ENCODE data around the gene UBE3C. TPM values are rescaled to one million over a fixed set of nuclear protein-coding genes. Genes with fewer than 3 reads are reported as not detected.

The UBE3C gene
- total RNA-seq, 2 experiments from 2014 or later = 55.0 to 55.7 TPM

DNA sequence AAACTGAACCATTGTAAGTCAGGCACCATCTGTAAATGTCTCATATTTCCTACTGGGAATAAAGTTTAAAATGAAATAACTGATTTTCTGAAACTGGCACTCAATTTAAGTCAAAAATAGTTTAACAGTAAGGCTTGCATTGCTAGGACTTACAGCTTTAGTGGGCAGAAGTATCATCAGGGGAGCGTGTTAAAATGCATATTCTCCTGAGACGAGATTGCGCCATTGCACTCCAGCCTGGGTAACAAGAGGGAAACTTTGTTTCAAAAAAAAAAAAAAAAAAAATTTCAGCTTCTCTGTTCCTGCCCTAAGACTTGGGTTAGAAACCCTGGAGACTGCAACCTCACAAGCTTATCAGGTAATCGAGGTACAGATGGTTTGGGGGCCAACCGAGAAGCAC, 65.4 kb downstream of the UBE3C start:
- Mint-ChIP-seq H3K9me3 (no peaks in the 10 kb centered on the region), H3K4me3 (no peak overlapping the region), H3K27ac (no peak overlapping the region), H3K27me3 (no peaks in the 10 kb centered on the region), H3K36me3 (ENCODE audit: low read depth) (peaks cover 26% of the 10 kb centered on the region), H3K4me1 (no peaks in the 10 kb centered on the region)
- DNase-seq = no peak
- ChIA-PET CTCF (no interaction called here), POLR2A (no interaction called here)

- no peak overlapping the region for H3K4me3 Mint-ChIP-seq
- ChIA-PET CTCF (interaction anchor here (1.4 to 1.7 kb wide), 2 partner anchors 19 to 256 kb away, joined by 3 to 4 read pairs; partner anchors contain the start of gene NOM1), POLR2A (no interaction called here)
- DNase-seq = no peak
- no peaks in the 10 kb centered on the region for H3K27me3 Mint-ChIP-seq
- peaks cover 27% of the 10 kb centered on the region for H3K36me3 Mint-ChIP-seq (ENCODE audit: low read depth)
- H3K27ac Mint-ChIP-seq = no peak overlapping the region
- H3K4me1 Mint-ChIP-seq = no peaks in the 10 kb centered on the region
- H3K9me3 Mint-ChIP-seq = no peaks in the 10 kb centered on the region
These were observed 66.7 kb downstream of the UBE3C start for GRCh38 chr7:157205438-157205837.

- CTCF ChIA-PET = interaction anchor here (0.5 kb wide), 1 partner anchor 22 kb away, joined by 3 read pairs; no protein-coding TSS in a partner anchor
- H3K4me1 Mint-ChIP-seq = no peaks in the 10 kb centered on the region
- no peak overlapping the region for H3K4me3 Mint-ChIP-seq
- no peak for DNase-seq
- H3K36me3 Mint-ChIP-seq (ENCODE audit: low read depth) = peaks cover 27% of the 10 kb centered on the region
- no peaks in the 10 kb centered on the region for H3K27me3 Mint-ChIP-seq
- no peak overlapping the region for H3K27ac Mint-ChIP-seq
- no peaks in the 10 kb centered on the region for H3K9me3 Mint-ChIP-seq
- POLR2A ChIA-PET = no interaction called here
These were observed 70.1 kb downstream of the UBE3C start for GRCh38 chr7:157208571-157209413.

GRCh38 chr7:157210682-157211081, 72.0 kb downstream of the UBE3C start:
- ChIA-PET POLR2A (no interaction called here), CTCF (interaction anchor here (1.7 kb wide), 1 partner anchor 39 kb away, joined by 4 read pairs; no protein-coding TSS in a partner anchor)
- no peak for DNase-seq
- no peaks in the 10 kb centered on the region for H3K4me1 Mint-ChIP-seq
- no peaks in the 10 kb centered on the region for H3K9me3 Mint-ChIP-seq
- no peak overlapping the region for H3K4me3 Mint-ChIP-seq
- no peak overlapping the region for H3K27ac Mint-ChIP-seq
- no peaks in the 10 kb centered on the region for H3K27me3 Mint-ChIP-seq
- H3K36me3 Mint-ChIP-seq (ENCODE audit: low read depth) = peaks cover 22% of the 10 kb centered on the region

DNA sequence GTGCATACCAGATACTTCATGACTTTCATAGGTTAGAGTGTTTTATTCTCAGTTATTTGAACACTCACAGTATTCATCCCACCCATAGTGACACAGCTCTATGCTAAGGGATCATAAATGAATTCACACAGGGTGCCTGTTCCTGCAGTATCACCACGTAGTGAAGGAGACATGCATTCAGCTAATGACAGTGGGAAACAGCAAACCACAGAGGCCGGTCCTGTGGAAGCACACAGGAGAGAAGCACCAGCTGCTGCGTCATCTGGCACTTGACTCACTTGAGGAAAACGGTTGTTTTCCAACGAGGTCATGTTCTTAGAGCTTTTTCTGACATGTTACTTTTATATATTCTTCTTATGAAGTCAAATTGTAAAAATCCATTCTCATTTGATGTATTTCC, 73.0 kb downstream of the UBE3C start:
- DNase-seq = no peak
- POLR2A ChIA-PET = interaction anchor here (0.8 kb wide), 1 partner anchor 127 kb away, joined by 3 read pairs; no protein-coding TSS in a partner anchor
- Mint-ChIP-seq H3K27ac (no peak overlapping the region), H3K4me1 (no peaks in the 10 kb centered on the region), H3K9me3 (no peaks in the 10 kb centered on the region), H3K36me3 (ENCODE audit: low read depth) (peaks cover 25% of the 10 kb centered on the region), H3K4me3 (no peak overlapping the region), H3K27me3 (no peaks in the 10 kb centered on the region)
- CTCF ChIA-PET = no interaction called here

GRCh38 chr7:157219154-157219553, 80.4 kb downstream of the UBE3C start:
- Mint-ChIP-seq H3K9me3 (no peaks in the 10 kb centered on the region), H3K27ac (peak overlapping the region; percentile 18), H3K4me1 (peaks cover 5% of the 10 kb centered on the region), H3K36me3 (ENCODE audit: low read depth) (peaks cover 33% of the 10 kb centered on the region), H3K27me3 (no peaks in the 10 kb centered on the region), H3K4me3 (no peak overlapping the region)
- POLR2A ChIA-PET = interaction anchor here (0.9 kb wide), 1 partner anchor 23 kb away, joined by 4 read pairs; no protein-coding TSS in a partner anchor
- no peak for DNase-seq
- CTCF ChIA-PET = no interaction called here

- peaks cover 5% of the 10 kb centered on the region for H3K4me1 Mint-ChIP-seq
- no peaks in the 10 kb centered on the region for H3K27me3 Mint-ChIP-seq
- H3K4me3 Mint-ChIP-seq = no peak overlapping the region
- H3K36me3 Mint-ChIP-seq (ENCODE audit: low read depth) = peaks cover 42% of the 10 kb centered on the region
- H3K27ac Mint-ChIP-seq = no peak overlapping the region
- ChIA-PET CTCF (interaction anchor here (1.4 kb wide), 1 partner anchor 53 kb away, joined by 5 read pairs; no protein-coding TSS in a partner anchor), POLR2A (interaction anchor here (0.6 kb wide), 1 partner anchor 129 kb away, joined by 3 read pairs; no protein-coding TSS in a partner anchor)
- H3K9me3 Mint-ChIP-seq = no peaks in the 10 kb centered on the region
- no peak for DNase-seq
These were observed 82.3 kb downstream of the UBE3C start for GRCh38 chr7:157220916-157221569.

- Mint-ChIP-seq H3K9me3 (no peaks in the 10 kb centered on the region), H3K27me3 (no peaks in the 10 kb centered on the region), H3K4me3 (no peak overlapping the region), H3K27ac (no peak overlapping the region), H3K4me1 (peaks cover 5% of the 10 kb centered on the region), H3K36me3 (ENCODE audit: low read depth) (peaks cover 38% of the 10 kb centered on the region)
- no peak for DNase-seq
- CTCF ChIA-PET = interaction anchor here (0.7 to 1.3 kb wide), 2 partner anchors 11 to 52 kb away, joined by 3 to 4 read pairs; no protein-coding TSS in a partner anchor
- POLR2A ChIA-PET = no interaction called here
These were observed 84.0 kb downstream of the UBE3C start for GRCh38 chr7:157222687-157223086.

GRCh38 chr7:157224627-157225026, 85.9 kb downstream of the UBE3C start:
- H3K36me3 Mint-ChIP-seq (ENCODE audit: low read depth) = peaks cover 29% of the 10 kb centered on the region
- no peaks in the 10 kb centered on the region for H3K9me3 Mint-ChIP-seq
- no peak for DNase-seq
- no peaks in the 10 kb centered on the region for H3K4me1 Mint-ChIP-seq
- ChIA-PET POLR2A (interaction anchor here (0.9 kb wide), 1 partner anchor 9 kb away, joined by 5 read pairs; no protein-coding TSS in a partner anchor), CTCF (interaction anchor here (1.0 to 1.1 kb wide), 2 partner anchors 115 to 275 kb away, joined by 3 read pairs; partner anchors contain the start of gene NOM1)
- H3K27ac Mint-ChIP-seq = no peak overlapping the region
- no peaks in the 10 kb centered on the region for H3K27me3 Mint-ChIP-seq
- H3K4me3 Mint-ChIP-seq = no peak overlapping the region

DNA sequence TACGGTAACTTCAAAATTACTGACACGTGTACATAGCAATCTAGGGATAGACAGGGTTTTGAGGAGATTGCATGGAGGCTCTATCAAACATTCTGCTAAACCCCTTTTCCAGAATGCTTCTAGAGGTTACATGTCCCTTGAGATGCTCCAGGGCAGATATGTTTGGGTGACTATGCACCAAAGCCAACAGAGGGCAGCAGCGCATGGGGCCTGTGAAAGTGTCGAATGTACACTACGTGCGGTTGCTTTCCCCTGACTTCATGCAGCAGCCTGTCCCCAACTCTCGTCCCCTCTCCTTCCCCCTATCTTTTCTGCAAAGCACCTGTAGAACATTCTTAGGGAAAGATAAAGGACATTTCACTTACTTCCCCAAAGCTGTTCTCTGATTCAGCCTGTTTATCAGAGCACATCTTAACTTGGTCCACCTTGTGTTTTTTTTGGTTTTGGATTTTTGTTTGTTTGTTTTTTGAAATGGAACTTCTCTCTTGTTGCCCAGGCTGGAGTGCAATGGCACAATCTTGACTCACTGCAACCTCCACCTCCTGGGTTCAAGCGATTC, 90.2 kb downstream of the UBE3C start:
- DNase-seq = peak; percentile 38
- CTCF ChIA-PET = interaction anchor here (1.6 kb wide), 1 partner anchor 45 kb away, joined by 3 read pairs; no protein-coding TSS in a partner anchor
- H3K27ac Mint-ChIP-seq = no peak overlapping the region

GRCh38 chr7:157233677-157234076, 95.0 kb downstream of the UBE3C start:
- Mint-ChIP-seq H3K9me3 (no peaks in the 10 kb centered on the region), H3K4me1 (peaks cover 13% of the 10 kb centered on the region), H3K27me3 (no peaks in the 10 kb centered on the region), H3K4me3 (no peak overlapping the region), H3K27ac (no peak overlapping the region), H3K36me3 (ENCODE audit: low read depth) (peaks cover 58% of the 10 kb centered on the region)
- CTCF ChIA-PET = interaction anchor here (1.1 to 1.5 kb wide), 3 partner anchors 11 to 38 kb away, joined by 3 to 4 read pairs (median 3); no protein-coding TSS in a partner anchor
- DNase-seq = no peak
- POLR2A ChIA-PET = interaction anchor here (0.6 kb wide), 1 partner anchor 9 kb away, joined by 5 read pairs; no protein-coding TSS in a partner anchor

More for the DNA sequence above, 90.2 kb downstream of the UBE3C start:
- POLR2A ChIA-PET = interaction anchor here (1.3 kb wide), 1 partner anchor 107 kb away, joined by 3 read pairs; no protein-coding TSS in a partner anchor
- Mint-ChIP-seq H3K4me3 (no peak overlapping the region), H3K36me3 (ENCODE audit: low read depth) (peaks cover 35% of the 10 kb centered on the region), H3K27me3 (no peaks in the 10 kb centered on the region), H3K9me3 (no peaks in the 10 kb centered on the region), H3K4me1 (peaks cover 6% of the 10 kb centered on the region)

DNA sequence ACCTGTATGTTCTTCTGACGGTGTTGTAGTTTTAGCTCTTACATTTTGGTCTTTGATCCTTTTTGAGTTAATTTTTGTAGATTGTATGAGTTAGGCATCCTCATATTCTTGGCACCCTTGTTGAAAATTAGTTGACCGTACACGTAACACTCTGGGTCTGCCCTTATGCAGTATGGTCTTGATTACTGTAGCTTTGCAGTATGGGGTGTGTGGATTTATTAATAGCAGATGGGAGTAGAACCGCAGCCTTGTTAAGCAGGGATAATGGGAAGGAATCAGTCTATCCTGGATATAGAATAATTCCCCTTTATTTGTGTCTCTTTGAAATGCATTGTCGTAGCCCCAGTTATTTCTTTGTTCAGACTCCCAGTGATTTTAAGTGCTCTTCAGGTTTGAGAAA, 95.5 kb downstream of the UBE3C start:
- DNase-seq = no peak
- H3K36me3 Mint-ChIP-seq (ENCODE audit: low read depth) = peaks cover 62% of the 10 kb centered on the region
- peaks cover 13% of the 10 kb centered on the region for H3K4me1 Mint-ChIP-seq
- no peaks in the 10 kb centered on the region for H3K27me3 Mint-ChIP-seq
- no peak overlapping the region for H3K4me3 Mint-ChIP-seq
- POLR2A ChIA-PET = no interaction called here
- CTCF ChIA-PET = interaction anchor here (1.1 to 1.5 kb wide), 3 partner anchors 12 to 38 kb away, joined by 3 to 4 read pairs (median 3); no protein-coding TSS in a partner anchor
- no peak overlapping the region for H3K27ac Mint-ChIP-seq
- H3K9me3 Mint-ChIP-seq = no peaks in the 10 kb centered on the region
